GM18508 (cell line): ENCODE data around the gene CNTNAP5.

Experiments used
- ATAC-seq: cut with Tn5 transposase; IDR thresholded peaks from one replicate; pipeline ENCODE4 v1.9.1; 2021; ENCODE audit warnings: moderate number of reproducible peaks; ENCODE audit not compliant: insufficient read depth, unreplicated experiment

The CNTNAP5 gene

DNA sequence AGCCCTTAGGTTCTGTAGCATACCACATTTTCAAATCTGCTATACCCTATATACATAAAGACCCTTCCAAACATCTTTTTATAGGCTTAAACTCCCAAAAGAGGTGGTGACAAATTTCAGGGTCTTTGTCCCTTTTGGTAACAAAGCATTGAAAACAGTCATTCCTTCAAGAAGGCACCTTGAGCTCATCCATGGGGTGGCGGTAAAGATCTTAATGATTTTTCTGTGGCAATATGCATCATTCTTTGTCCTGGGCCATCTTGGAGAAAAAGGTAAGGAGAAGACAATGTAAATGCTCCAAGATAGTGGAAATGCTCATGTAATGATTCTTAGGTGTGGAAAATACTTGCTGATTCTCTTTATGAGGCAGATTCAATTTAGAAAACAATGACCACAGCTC is 890.5 kb downstream of the CNTNAP5 start:
- ATAC-seq = no peak

DNA sequence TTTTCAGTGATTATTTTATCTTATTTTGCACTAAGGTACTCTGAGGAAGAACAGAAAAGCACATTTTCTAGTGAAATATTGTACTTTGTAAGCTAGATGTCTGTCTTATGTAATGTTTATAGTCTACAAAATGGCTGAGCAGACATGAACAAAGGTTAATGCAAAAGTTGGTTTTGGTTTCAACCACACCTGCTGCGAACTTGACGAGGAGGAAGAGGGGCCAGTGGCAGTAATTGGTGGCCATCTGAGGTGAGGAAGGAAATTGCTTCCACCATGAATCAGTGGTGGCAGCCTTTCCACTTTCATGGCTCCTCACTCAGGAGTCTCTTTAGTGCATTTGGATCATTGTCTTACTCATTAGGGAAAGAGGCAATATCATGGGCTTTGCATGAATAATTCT is 894.2 kb downstream of the CNTNAP5 start:
- ATAC-seq = no peak

- no peak for ATAC-seq
These were observed 895.4 kb downstream of the CNTNAP5 start for GRCh38 chr2:124920448-124920847.

DNA sequence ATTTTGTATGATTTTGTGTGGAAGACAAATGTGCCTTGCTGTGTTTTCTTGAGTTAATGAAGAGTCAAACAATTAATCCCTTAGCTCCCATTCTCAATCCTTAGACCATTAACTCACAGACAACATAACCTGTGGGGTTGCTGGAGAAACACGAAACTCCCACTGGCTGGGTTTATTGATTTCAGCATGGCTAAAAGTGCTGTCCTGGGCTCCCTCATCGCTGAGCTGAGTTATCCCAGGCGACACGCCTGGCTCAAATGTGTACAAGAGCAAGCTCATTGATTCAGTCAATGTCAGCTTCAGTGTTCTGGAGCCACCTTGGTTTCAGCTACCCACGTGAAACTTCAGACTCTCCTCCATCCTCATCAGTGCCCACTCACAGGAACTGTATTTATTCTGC is 896.1 kb downstream of the CNTNAP5 start:
- ATAC-seq = no peak

DNA sequence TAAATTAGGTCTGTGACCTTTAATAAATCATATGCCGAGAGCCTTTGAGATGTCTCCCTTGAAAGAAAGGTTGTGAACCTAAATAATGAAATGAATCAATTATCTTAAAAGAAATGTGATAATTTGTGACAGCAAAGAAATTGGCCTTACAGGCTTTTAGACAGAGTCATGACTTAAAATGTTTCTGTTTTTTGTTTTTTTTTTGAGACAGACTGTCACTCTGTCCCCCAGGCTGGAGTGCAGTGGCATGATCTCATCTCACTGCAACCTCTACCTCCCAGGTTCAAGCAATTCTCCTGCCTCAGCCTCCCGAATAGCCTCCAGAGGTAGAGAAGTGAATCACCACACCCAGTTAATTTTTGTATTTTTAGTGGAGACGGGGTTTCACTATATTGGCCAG is 898.0 kb downstream of the CNTNAP5 start:
- no peak for ATAC-seq

- ATAC-seq = no peak
These were observed 908.8 kb downstream of the CNTNAP5 start for GRCh38 chr2:124933883-124934282.

- no peak for ATAC-seq
These were observed 928.8 kb downstream of the CNTNAP5 start for GRCh38 chr2:124953921-124954320.

DNA sequence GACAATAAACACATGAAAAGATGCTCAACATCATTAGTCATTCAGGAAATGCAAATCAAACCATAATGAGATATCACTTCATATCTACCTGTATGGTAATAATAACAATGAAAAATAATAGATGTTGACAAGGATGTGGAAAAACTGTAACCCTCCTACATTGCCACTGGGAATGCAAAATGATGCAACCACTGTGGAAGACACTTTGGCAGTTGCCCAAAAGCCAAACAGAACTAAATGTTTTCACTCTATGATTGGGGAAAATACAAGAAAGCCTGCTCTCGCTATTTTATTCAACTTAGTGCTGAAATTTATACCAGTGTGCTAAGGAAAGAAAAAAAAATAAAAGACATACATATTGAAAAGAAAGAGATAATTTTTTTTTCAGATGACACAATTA is 934.5 kb downstream of the CNTNAP5 start:
- ATAC-seq = no peak

- ATAC-seq = no peak
These were observed 936.0 kb downstream of the CNTNAP5 start for GRCh38 chr2:124961132-124961531.
